CD4-positive, alpha-beta T cell treated with Interferon gamma for 1 hour (primary cell): ENCODE results near the gene PGS1.

ENCODE experiments used
- DNase-seq: peaks from one replicate; pipeline ENCODE4 v3.0.0-alpha.2; 2020

Gene PGS1

GRCh38 chr17:78428836-78429617 is 50.6 kb downstream of the PGS1 start:
- DNase-seq, result no peak

- DNase-seq, result no peak
Measured at GRCh38 chr17:78429618-78429995, 51.2 kb downstream of the PGS1 start.

DNA sequence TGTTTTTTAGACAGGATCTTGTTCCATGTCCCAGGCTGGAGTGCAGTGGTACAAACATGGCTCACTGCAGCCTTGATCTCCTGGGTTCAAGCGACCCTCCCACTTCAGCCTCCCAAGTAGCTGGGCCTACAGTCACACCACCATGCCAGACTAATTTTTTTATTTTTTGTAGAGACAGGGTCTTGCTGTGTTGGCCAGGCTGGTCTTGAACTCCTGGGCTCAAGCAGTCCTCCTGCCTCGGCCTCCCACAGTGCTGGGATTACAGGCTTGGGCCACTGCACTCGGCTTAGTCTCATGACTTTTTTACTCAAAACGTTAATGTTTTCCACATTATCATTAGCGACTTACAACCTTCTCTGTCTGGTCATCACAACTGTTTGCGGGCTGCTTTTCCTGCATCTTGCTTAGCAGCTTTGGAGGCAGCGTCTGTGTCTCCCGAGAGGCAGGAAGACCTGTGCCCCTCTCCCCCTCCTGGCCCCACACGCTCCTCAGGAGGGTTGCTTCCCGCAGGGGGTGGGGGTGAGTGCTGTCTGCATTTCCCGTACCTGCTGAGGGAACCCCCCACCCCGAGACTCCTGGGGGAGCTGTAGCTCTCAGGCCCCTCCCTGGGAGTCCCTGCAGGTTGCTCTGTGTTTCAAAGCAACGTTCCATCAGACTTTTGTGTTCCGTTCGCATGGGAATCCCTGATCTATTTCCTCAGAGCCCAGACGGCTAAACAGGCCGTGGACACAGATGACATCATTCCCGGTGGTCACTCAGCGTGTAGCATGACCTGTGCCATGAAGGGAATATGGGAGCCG is 52.6 kb downstream of the PGS1 start:
- no peak for DNase-seq

DNA sequence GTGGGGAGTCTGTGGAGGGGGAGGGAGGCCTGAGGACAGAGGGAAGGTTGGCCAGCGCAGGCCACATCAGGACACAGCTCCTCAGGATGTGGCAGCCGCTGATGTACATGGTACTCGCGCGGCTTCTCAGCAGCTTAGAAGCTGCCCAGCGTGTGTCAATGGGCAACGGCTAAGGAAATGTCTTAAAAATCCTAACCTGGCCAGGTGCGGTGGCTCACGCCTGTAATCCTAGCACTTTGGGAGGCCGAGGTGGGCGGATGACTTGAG is 53.2 kb downstream of the PGS1 start:
- DNase-seq, result no peak

DNA sequence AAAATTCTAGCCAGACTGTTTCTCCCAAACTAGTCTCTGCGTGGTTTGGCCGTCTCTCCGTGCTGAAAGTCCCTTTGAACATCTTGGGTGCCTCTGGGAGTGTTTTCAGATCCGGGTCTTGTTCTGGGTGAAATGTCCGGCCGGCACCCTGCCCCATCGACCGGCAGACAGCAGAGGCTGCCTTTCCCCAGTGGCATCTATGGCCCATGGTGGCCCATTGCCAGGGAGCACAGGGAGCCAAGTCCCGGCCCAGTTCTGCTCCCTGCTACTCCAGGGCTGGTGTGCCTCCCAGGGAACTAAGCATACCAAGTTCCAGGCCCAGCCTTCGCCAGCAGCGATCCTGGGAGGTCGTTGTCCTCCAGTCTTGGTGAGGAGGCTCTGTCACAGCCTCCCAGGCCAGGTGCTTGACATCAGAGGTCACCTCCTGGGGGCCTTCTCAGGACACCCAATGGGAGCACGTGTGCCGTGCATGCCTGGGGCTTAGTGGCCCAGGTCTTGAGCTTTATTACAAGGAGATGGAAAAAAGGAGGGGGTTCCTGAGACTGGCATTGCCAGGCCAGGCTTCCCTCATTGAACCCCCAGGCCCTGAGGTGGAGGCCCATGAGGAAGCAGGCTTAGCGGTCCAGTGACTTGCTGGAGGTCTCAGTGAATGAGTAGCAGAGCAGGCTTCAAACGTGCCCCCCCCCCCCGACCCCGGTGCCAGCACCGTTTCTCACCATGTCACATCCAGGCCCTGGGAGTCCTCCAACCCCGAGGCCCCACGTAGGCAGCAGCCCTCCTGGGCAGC is 54.0 kb downstream of the PGS1 start:
- DNase-seq, result no peak

DNA sequence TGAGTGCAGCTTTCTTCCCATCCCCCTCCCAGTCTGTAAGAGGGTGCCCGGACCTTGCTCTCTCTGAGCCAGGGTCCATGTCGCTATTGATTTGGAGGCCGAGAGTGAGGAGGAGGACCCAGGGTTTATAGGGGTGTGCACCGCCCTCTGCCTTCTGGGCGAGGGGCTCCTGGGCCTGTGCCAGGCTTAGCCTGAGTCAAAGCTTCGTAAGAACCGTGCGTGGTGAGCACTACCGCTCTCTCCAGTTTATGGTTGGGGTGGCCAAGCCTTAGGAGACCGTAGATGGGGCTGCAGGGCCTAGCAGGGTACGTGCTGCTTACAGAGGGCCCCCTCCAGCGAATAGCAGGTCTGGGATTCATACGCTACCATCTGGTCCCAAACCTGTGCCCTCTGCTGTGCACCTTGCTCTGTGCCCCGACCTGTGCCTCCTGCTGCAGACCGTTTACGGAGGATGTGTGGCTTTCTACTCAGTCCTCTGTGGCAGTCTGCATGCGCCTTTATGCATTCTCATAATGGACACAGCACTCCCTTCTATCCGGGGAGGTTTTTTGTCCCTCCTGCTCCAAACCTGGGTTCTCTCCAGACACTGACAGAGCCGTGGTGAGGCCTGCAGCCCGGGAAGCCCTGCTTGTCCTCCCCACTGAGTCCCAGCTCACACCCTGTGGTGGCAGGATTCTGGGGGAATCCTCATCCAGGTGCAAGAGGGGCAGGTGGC is 54.7 kb downstream of the PGS1 start:
- DNase-seq, result no peak

GRCh38 chr17:78433780-78434335 is 55.4 kb downstream of the PGS1 start:
- DNase-seq, result no peak

DNA sequence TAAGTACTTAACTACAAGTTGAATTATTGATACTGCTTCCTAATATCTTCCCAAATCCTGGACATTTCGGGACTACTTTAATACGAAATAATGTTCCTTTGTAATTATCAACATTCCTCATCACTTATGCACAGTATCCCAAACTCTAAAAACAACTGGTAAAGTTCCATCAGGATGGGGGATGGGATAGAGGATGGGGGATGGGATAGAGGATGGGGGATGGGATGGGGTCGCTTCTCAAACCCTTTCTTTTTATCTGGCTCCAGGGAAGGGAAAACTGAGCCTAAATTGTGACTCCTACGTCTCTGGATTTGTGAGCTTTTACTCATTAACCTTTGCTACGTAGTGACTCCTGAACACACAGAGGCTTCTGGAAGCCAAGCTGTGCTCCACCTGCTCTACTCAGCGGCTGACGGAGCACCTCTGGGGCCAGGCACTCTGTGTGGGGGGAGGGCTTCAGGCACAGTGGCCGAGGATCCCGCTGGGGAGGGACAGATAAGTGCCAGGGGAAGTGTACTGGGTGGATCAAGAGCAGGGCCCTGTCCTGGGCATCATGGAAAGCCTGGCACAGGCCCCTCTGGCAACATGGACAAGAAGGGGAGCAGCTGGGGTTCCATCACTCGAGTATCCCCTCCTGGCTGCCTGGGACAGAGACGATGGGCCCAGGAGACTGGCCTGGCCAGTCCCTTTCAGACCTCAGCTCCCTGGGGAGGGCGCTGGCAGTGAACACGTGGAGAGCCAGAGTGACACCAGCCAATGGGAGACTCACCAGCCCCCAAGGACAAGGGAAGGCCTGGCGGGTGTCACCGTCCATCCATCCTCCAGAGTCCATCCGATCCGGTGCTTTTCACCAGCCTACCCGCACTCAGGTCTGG is 56.2 kb downstream of the PGS1 start:
- no peak for DNase-seq

DNA sequence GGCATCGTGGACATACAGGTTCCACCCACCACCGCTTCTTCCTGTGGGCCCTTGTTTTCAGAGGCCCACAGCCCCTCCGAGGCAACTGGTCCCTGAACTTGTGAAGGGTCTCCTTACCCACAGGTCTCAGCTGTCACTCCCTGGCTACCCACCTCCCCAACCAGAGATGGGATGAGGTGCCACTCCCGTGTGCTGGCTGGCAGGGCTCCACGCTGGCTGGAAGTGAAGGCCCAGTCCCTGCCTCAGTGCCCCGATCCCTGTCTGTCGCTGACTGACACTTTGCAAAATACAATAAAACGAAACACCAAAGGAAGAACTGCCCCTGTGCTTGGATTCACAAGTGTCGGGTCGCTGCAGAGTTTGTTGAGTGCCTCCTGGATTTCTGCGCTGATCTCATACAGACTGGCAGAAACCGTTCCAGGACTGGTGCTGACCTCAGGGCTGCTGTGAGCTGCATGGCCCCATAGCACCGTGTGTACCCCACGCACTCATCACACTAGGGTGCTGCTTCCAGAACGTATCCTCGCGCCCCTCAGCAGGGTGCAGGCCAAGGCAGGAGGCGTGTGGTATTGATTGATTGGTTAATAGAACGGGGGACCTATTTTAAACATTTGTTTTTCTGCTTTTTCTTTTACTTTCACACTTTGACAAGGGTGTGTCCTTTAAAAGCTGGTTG is 57.0 kb downstream of the PGS1 start:
- DNase-seq, result no peak

DNA sequence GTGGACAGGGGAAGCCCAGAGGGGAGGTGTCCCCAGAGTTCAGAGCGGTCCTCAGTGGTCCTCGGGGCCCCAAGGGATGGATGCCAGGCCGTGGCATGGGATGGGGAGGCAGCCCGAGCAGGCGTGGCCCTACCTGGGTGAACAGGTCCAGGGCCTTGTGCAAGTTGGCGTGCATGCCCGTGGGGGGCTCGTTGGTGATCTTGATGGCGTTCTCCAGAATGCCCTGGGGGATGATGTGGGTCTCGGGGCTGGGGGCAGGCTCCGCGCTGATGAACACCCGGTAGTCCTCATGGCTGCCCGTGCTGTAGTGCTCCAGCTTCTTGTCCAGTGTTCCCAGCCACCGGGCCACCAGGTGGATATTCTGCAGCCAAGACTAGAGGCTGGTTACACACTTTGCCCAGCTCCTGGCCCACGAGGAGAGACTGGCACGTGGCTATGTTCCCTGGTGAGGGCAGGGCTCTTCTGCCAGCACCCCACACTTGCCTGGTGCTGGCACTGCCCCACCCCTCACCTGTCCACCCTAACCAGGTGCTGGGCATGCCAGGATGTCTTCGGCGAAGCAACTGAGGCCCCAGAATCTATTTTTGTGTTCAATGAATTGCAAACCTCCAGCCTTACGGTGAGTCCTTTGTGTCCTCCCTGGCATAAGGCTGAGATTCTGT is 59.2 kb downstream of the PGS1 start:
- no peak for DNase-seq

GRCh38 chr17:78438271-78438691 is 59.8 kb downstream of the PGS1 start:
- DNase-seq, result no peak

- DNase-seq, result no peak
Measured at GRCh38 chr17:78438694-78439325, 60.4 kb downstream of the PGS1 start.

DNA sequence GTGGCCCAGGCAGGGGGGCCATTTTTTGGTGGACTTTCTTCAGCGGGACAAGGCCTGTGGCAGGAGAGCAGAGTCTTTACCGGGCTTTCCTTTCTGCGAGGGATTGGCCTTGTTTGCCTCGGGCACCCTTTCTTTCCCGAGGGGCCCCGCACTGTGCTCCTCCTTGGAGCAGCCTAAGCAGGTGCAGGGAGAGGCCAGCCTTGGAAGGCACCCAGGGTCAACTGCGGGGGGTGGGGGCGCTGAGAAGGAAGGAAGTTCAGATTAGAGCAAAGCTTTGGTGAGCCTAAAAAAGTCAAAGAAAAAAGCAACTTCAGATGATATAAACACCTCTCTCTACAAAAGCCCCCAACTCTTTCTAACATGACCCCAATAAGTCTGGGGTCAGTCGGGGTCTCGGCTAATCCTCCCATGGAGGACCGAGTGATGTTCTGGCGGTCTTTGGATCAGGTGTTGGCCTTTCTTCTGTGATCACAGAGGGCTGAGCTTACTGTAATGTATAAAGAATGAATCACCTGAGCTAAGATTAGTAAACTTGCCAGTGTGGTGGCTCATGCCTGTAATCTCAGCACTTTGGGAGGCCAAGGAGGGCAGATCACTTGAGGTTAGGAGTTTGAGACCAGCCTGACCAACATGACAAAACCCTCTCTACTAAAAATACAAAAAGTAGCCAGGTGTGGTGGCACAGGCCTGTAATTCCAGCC is 63.0 kb downstream of the PGS1 start:
- no peak for DNase-seq

- DNase-seq, result peak; percentile 86
Measured at GRCh38 chr17:78442648-78443218, 64.3 kb downstream of the PGS1 start.

- DNase-seq, result no peak
Measured at GRCh38 chr17:78444392-78444791, 65.9 kb downstream of the PGS1 start.

- no peak for DNase-seq
Measured at GRCh38 chr17:78446833-78447232, 68.4 kb downstream of the PGS1 start.

DNA sequence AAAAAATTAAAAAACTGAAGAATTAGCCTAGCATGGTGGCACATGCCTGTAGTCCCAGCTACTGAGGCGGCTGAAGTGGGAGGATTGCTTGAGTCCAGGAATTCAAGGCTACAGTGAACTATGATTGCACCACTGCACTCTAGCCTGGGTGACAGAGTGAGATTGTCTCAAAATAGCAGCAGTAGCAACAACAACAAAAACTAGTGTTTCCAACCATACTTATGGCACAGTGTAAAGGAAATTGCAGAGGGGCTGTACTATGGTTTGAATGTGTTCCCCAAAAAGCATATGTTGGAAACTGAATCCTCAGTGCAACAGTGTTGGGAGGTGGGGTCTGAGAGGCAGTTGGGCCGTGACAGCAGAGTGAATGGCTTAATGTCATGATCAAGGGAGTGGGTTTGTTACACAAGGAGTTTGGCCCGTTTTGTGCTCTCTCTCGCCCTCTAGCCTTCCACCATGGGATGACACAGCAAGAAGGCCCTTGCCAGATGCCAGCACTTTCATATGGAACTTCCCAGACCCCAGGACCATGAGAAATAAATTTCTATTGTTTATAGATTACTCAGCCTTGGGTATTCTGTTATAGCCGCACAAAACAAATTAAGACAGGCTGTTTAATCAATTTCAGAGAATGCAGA is 70.0 kb downstream of the PGS1 start:
- no peak for DNase-seq

GRCh38 chr17:78449983-78450595 is 71.6 kb downstream of the PGS1 start:
- no peak for DNase-seq
